Measurements from ENCODE around the gene C1orf141. TPM values are rescaled to one million over a fixed set of nuclear protein-coding genes. Genes with fewer than 3 reads are reported as not detected.

Gene C1orf141
- total RNA-seq, 4 donors from 2014 or later, result not detected

DNA sequence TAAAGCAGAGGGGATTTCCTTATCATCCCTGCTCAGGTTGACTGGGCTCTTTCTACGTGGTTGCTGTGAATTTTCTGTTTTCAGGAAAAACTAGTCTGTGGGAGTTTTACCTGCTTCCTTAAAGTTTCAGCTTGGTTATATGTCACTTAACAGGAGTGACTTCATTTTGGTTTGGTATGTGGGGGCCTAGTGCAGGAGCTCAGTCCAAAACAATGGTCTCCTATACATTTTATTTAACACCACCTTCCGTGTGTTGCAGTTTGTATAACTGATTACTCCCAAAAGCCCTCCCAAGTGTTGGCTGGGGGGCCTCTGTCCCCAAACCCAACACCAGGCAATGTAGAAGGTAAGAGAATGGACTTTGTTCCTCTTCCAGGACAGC is 36.8 kb upstream of the C1orf141 start:
- Histone ChIP-seq H3K27me3 (no peaks in the 10 kb centered on the region), H3K27ac (no peak overlapping the region), H3K4me1 (no peaks in the 10 kb centered on the region), H3K4me3 (no peak overlapping the region), H3K36me3 (no peaks in the 10 kb centered on the region), H3K9me3 (no peaks in the 10 kb centered on the region)
- TF ChIP-seq CTCF (IDR thresholded peaks at IDR 0.05) (no peak), POLR2A (IDR thresholded peaks at IDR 0.05) (no peak)
- no peak for DNase-seq

- no peaks in the 10 kb centered on the region for H3K9me3 ChIP-seq
- DNase-seq, result no peak
- no peaks in the 10 kb centered on the region for H3K36me3 ChIP-seq
- no peaks in the 10 kb centered on the region for H3K4me1 ChIP-seq
- no peak overlapping the region for H3K27ac ChIP-seq
- TF ChIP-seq CTCF (IDR thresholded peaks at IDR 0.05) (no peak), POLR2A (IDR thresholded peaks at IDR 0.05) (no peak)
- H3K4me3 ChIP-seq, result no peak overlapping the region
- H3K27me3 ChIP-seq, result no peaks in the 10 kb centered on the region
Observed at GRCh38 chr1:67170751-67171573, 36.2 kb upstream of the C1orf141 start.

DNA sequence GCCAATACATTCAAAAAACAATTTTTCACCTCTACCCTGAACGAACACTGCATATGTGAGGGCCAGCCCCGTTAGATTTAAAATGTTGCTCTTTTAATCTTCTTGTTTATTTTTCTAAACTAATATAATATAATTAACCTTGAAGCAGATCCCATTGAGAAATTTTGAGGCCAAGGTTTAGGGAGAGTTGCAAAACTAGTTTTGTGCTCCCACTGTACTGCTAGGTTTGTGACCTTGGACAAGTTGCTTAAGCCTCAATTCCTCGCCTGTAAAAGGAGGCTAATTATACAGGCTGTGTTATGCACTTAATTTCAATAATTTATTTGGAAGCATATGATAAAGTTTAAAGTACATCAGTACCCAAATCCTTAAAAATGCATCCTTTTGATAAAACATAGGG is 35.2 kb upstream of the C1orf141 start:
- DNase-seq, result no peak
- H3K9me3 ChIP-seq, result no peaks in the 10 kb centered on the region
- H3K27ac ChIP-seq, result no peak overlapping the region
- no peaks in the 10 kb centered on the region for H3K4me1 ChIP-seq
- no peak overlapping the region for H3K4me3 ChIP-seq
- TF ChIP-seq POLR2A (IDR thresholded peaks at IDR 0.05) (no peak), CTCF (IDR thresholded peaks at IDR 0.05) (no peak)
- no peaks in the 10 kb centered on the region for H3K27me3 ChIP-seq
- H3K36me3 ChIP-seq, result no peaks in the 10 kb centered on the region

DNA sequence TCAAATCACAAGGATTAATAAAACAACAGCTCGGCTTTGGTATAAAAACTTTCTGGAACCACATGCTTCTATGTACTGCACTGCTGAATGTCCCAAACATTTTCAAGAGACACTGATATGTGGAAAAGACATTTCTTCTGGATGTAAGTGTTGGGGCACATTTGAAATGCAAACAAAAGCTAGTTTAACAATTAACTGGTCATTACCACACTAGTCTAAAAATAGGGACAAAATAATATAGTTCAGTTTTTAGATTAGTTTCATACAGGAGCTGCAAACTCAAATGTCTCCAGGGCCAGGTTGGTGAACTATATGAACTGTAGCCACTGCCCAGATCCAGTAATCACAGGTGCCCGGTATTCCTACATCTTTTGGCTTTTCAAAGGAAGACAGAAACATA is 34.7 kb upstream of the C1orf141 start:
- DNase-seq, result no peak
- Histone ChIP-seq H3K4me1 (no peaks in the 10 kb centered on the region), H3K27me3 (no peaks in the 10 kb centered on the region), H3K9me3 (no peaks in the 10 kb centered on the region), H3K4me3 (no peak overlapping the region), H3K27ac (no peak overlapping the region), H3K36me3 (no peaks in the 10 kb centered on the region)
- TF ChIP-seq CTCF (IDR thresholded peaks at IDR 0.05) (no peak), POLR2A (IDR thresholded peaks at IDR 0.05) (no peak)

DNA sequence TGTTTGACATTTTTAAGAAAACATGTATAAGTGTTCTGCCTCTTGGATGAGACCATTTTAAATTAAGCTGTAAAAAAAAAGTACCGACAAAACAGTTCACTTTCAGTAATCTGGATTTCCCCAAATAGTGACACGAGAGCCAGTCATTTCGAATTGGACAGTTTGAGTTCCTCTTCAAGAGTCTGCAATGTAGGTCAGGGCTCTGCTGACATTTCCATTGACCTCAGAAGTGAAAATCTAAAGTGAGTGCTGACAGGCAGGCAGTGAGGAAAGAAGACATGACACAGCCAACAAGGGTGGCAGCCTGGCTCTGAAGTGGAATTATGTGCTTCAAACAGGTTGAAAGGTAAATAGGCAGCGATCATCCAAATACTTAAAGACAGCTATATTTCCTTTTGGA is 31.4 kb upstream of the C1orf141 start, which contains the start of gene IL23R:
Gene IL23R (plus strand): TSS at position 259 of the 400 bp plus-strand sequence. CDS start 1,667 bp downstream, outside the sequence.
- no peaks in the 10 kb centered on the region for H3K27me3 ChIP-seq
- no peaks in the 10 kb centered on the region for H3K36me3 ChIP-seq
- TF ChIP-seq CTCF (IDR thresholded peaks at IDR 0.05) (no peak), POLR2A (IDR thresholded peaks at IDR 0.05) (no peak)
- H3K4me1 ChIP-seq, result no peaks in the 10 kb centered on the region
- H3K4me3 ChIP-seq, result no peak within 1 kb of the TSS
- H3K27ac ChIP-seq, result no peak within 1 kb of the TSS
- no peak for DNase-seq
- H3K9me3 ChIP-seq, result no peaks in the 10 kb centered on the region
